B cell (primary cell): ENCODE results near the gene CREB5. TPM values are rescaled to one million over a fixed set of nuclear protein-coding genes. Genes with fewer than 3 reads are reported as not detected.

Experiments
- ATAC-seq: fragments of 200-7000 bp; cut with Tn5 transposase; one replicate; pipeline ENCODE4 v1.10.0; 2021; ENCODE audit warnings: low read depth, mild to moderate bottlenecking, moderate number of reproducible peaks, moderate library complexity
- CTCF ChIA-PET: fragments of 350-600 bp; sonication (Branson Sonifier 250); formaldehyde crosslinking; loops from one replicate; lab custom pipeline; 2021; ENCODE audit warnings: antibody characterized with exemption, inconsistent platforms; lab: Charles Lee
- POLR2A ChIA-PET: fragments of 350-600 bp; sonication (Branson Sonifier 250); formaldehyde crosslinking; loops from one replicate; lab custom pipeline; 2021; ENCODE audit warnings: antibody characterized with exemption; lab: Charles Lee
- DNase-seq: peaks from one replicate; pipeline ENCODE4 v3.0.0; 2013
- H2AFZ ChIP-seq: 2 replicates; pipeline ENCODE4 v1.6.1; 2012; ENCODE audit warnings: mild to moderate bottlenecking, low read depth, low read length; ENCODE audit not compliant: insufficient read depth, poor library complexity, severe bottlenecking
- H3K27ac ChIP-seq, 2 donors: 1 replicate in 1 of 2; 2 replicates in 1 of 2; pipeline ENCODE4 v1.5.1; 2012 to 2013; ENCODE audit warnings: low read length in 2 of 2, mild to moderate bottlenecking in 2 of 2, moderate library complexity in 1 of 2
- H3K27me3 ChIP-seq, 4 experiments: fragments of 200-600 bp in 1 of 4; sonication (generic) in 1 of 4; replicated peaks in 1 of 4; 1 replicate in 2 of 4; 2 replicates in 2 of 4; pipeline versions ENCODE4 v1.6.1 to v1.7.0; 2013 to 2016; ENCODE audit warnings: low read length in 3 of 4, mild to moderate bottlenecking in 2 of 4, mixed read lengths in 1 of 4, moderate library complexity in 1 of 4; ENCODE audit not compliant: insufficient read depth in 4 of 4, control insufficient read depth in 3 of 4; ENCODE audit errors: control extremely low read depth in 1 of 4
- H3K36me3 ChIP-seq, 2 experiments: replicated peaks in 1 of 2; 1 replicate in 1 of 2; 2 replicates in 1 of 2; pipeline versions ENCODE4 v1.6.1 to v1.7.1; 2013; ENCODE audit warnings: low read length in 1 of 2; ENCODE audit not compliant: insufficient read depth in 2 of 2, control insufficient read depth in 1 of 2; ENCODE audit errors: control extremely low read depth in 1 of 2, extremely low read depth in 1 of 2
- H3K4me1 ChIP-seq, 2 donors: fragments of 200-600 bp in 1 of 2; sonication (generic) in 1 of 2; 1 replicate in 1 of 2; 2 replicates in 1 of 2; pipeline versions ENCODE4 v1.5.1 to v1.6.1; 2013 to 2017; ENCODE audit warnings: low read length in 2 of 2; ENCODE audit not compliant: control insufficient read depth in 2 of 2, insufficient read depth in 2 of 2
- H3K4me2 ChIP-seq: replicated peaks from 2 replicates; pipeline ENCODE3; 2012; ENCODE audit warnings: mild to moderate bottlenecking, low read depth, low read length; ENCODE audit not compliant: poor library complexity, severe bottlenecking
- H3K4me3 ChIP-seq, 5 experiments: fragments of 200-600 bp in 1 of 5; sonication (generic) in 1 of 5; 1 replicate in 3 of 5; 2 replicates in 2 of 5; pipeline versions ENCODE4 v1.5.1 to v1.7.0; 2011 to 2016; ENCODE audit warnings: low read length in 4 of 5, mild to moderate bottlenecking in 4 of 5, low read depth in 2 of 5, control low read depth in 1 of 5, moderate library complexity in 1 of 5; ENCODE audit not compliant: insufficient read depth in 1 of 5; ENCODE audit errors: control extremely low read depth in 1 of 5, extremely low read depth in 1 of 5
- H3K79me2 ChIP-seq: fragments of 200-600 bp; sonication (generic); one replicate; pipeline ENCODE4 v1.6.0; 2016; ENCODE audit warnings: low read length; ENCODE audit not compliant: control insufficient read depth, insufficient read depth
- H3K9ac ChIP-seq: fragments of 200-600 bp; sonication (generic); 2 replicates; pipeline ENCODE4 v1.6.1; 2017; ENCODE audit warnings: mild to moderate bottlenecking, low read length, moderate library complexity
- H3K9me3 ChIP-seq, 3 donors: one replicate each; pipeline versions ENCODE4 v1.6.1 to v1.7.1; 2013; ENCODE audit warnings: low read length in 2 of 3; ENCODE audit not compliant: control insufficient read depth in 2 of 3, insufficient read depth in 1 of 3; ENCODE audit errors: control extremely low read depth in 1 of 3
- H4K20me1 ChIP-seq: 2 replicates; pipeline ENCODE4 v1.6.0; 2012; ENCODE audit warnings: mild to moderate bottlenecking, low read length; ENCODE audit not compliant: insufficient read depth, control insufficient read depth, poor library complexity, severe bottlenecking
- H3K27ac Mint-ChIP-seq: one replicate; pipeline ENCODE4 v1.8.0; 2021; ENCODE audit warnings: mixed read lengths
- H3K27me3 Mint-ChIP-seq: one replicate; pipeline ENCODE4 v1.8.0; 2021; ENCODE audit warnings: mixed read lengths
- H3K4me1 Mint-ChIP-seq: one replicate; pipeline ENCODE4 v1.8.0; 2021; ENCODE audit warnings: mixed read lengths
- H3K4me3 Mint-ChIP-seq: one replicate; pipeline ENCODE4 v1.8.0; 2021; ENCODE audit warnings: mixed read lengths
- H3K9me3 Mint-ChIP-seq: one replicate; pipeline ENCODE4 v1.8.0; 2022; ENCODE audit warnings: mixed read lengths; ENCODE audit not compliant: insufficient read depth
- CTCF ChIP-seq: fragments of 200-600 bp; IDR thresholded peaks from one replicate; pipeline ENCODE4 v1.8.0; 2022; ENCODE audit warnings: antibody characterized with exemption, mild to moderate bottlenecking
- EZH2 ChIP-seq: IDR thresholded peaks from 2 replicates; pipeline ENCODE4 v1.6.1; 2012; ENCODE audit warnings: borderline replicate concordance, low read depth, mild to moderate bottlenecking, moderate library complexity, low read length; ENCODE audit not compliant: insufficient read depth, poor library complexity, severe bottlenecking
- WGBS: methylation state at CpG from one replicate; pipeline ENCODE4 v1.1.5; 2013; ENCODE audit warnings: missing lambda C conversion rate; ENCODE audit not compliant: insufficient coverage; 5-methylcytosine and 5-hydroxymethylcytosine counted together
- intact Hi-C: fragments of 100-400 bp; cut with micrococcal nuclease; formaldehyde crosslinking; loops from one replicate; pipeline ENCODE4 v1.10.0; 2022
- polyA plus RNA-seq: library from polyadenylated mRNA; depleted of rRNA; stranded (reverse); fragments of >200 nt; gene quantifications from 2 replicates; pipeline ENCODE4 v1.2.3, GENCODE V29; 2012
- total RNA-seq, 2 donors: library from RNA; stranded (reverse); fragments of 120-200 nt in 1 of 2; gene quantifications; 1 replicate in 1 of 2; 2 replicates in 1 of 2; pipeline versions ENCODE4 v1.2.3 to v1.2.4, GENCODE V29; 2013 to 2022

The CREB5 gene
- total and polyA plus RNA-seq, 2 donors (not counting 1 experiment from before 2014, with no cell fraction given): 0.05 to 0.95 TPM

GRCh38 chr7:28668085-28668484 lies 255.8 kb downstream of the CREB5 start:
- Histone ChIP-seq H3K9me3 (no peaks in the 10 kb centered on the region), H3K79me2 (no peaks in the 10 kb centered on the region), H3K4me1 (no peaks in the 10 kb centered on the region), H2AFZ (no peak overlapping the region), H3K4me3 (no peak overlapping the region), H3K27me3 (peaks cover 0 to 5% (median 0%) of the 10 kb centered on the region in 4 experiments), H4K20me1 (no peaks in the 10 kb centered on the region), H3K27ac (no peak overlapping the region), H3K9ac (no peak overlapping the region), H3K4me2 (no peak overlapping the region), H3K36me3 (no peaks in the 10 kb centered on the region)
- Mint-ChIP-seq H3K4me1 (no peaks in the 10 kb centered on the region), H3K27me3 (peaks cover 12% of the 10 kb centered on the region), H3K27ac (no peak overlapping the region), H3K9me3 (no peaks in the 10 kb centered on the region), H3K4me3 (no peak overlapping the region)
- POLR2A ChIA-PET: no interaction called here
- ATAC-seq (no peak), DNase-seq (no peak)
- CTCF ChIA-PET: no interaction called here
- intact Hi-C loops: no loop called here
- TF ChIP-seq CTCF: no peak
- TF ChIP-seq EZH2: no peak
- WGBS: no CpG with 5 or more reads among the region's 2 CpGs

- Mint-ChIP-seq H3K27me3 (peaks cover 6% of the 10 kb centered on the region), H3K27ac (no peak overlapping the region), H3K4me3 (no peak overlapping the region), H3K4me1 (no peaks in the 10 kb centered on the region), H3K9me3 (no peaks in the 10 kb centered on the region)
- intact Hi-C loops: no loop called here
- 100% methylated on average over 1 of the region's 4 CpGs for WGBS
- no peak for TF ChIP-seq CTCF
- no peak for TF ChIP-seq EZH2
- Histone ChIP-seq H3K36me3 (no peaks in the 10 kb centered on the region), H3K4me2 (no peak overlapping the region), H3K27ac (no peak overlapping the region), H3K9ac (no peak overlapping the region), H3K9me3 (no peaks in the 10 kb centered on the region), H3K79me2 (no peaks in the 10 kb centered on the region), H3K27me3 (no peaks in the 10 kb centered on the region), H4K20me1 (no peaks in the 10 kb centered on the region), H3K4me3 (no peak overlapping the region), H3K4me1 (no peaks in the 10 kb centered on the region), H2AFZ (no peak overlapping the region)
- CTCF ChIA-PET: interaction anchor here (0.7 kb wide), 1 partner anchor 14 kb away, joined by 4 read pairs; no protein-coding TSS in a partner anchor
- ATAC-seq: no peak
- POLR2A ChIA-PET: no interaction called here
- DNase-seq: no peak
Observed at GRCh38 chr7:28669330-28669729, 257.0 kb downstream of the CREB5 start.
